ENCODE results near the gene RHBDD3. TPM values are rescaled to one million over a fixed set of nuclear protein-coding genes. Genes with fewer than 3 reads are reported as not detected.

RHBDD3 gene
- total and polyA plus RNA-seq, 2 of the 4 experiments (the other 2 are of a cell fraction), result 5.7 to 21.5 TPM

DNA sequence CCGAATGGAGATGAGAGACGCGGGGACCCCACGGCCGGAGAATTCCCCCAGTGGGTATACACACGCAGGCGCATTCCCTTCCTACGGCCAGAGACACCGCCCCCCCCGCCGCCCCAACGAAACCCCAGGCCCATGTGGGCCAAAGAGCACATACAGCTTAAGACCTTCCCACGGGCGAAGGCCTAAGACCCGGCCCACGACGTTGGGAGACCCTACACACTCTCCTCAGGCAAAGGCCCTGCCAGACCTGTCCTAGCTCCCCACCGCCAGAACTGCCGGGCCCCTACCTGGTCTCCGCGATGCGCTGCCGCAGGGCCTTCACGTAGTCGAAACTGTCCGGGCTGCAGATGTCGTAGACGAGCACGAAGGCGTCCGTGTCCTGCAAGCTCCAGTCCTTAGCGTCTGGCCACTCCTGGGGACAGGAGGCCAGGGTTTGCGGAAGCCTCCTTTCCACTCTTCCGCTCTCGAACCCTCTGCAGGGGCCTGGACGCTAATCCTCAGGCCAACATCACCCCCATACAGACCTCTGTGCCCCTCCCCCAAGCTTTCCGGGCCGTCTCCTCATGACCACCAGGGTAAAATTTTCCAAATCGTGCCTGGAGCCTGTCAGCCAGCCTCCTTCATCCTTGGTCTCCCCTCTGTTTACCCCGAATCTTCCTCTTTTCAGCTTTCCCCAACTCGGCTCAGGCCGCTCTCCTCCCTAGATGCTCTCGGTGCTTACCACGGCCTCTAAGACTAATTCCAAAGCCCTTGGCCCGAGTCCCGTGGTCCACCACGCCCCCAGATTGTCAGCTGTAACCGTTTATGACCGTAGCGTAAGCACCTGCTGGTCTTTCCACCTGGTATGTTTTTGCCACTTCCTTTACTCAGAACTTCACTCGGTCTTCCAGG is 46.0 kb upstream of the RHBDD3 start:
- Histone ChIP-seq H3K18ac (ENCODE audit: low read depth, low read length) (no peak overlapping the region), H2BK5ac (ENCODE audit: low read depth, low read length, poor library complexity, severe bottlenecking) (no peak overlapping the region), H2AK9ac (replicated peaks; ENCODE audit: low read depth, low read length, poor library complexity) (peak overlapping the region; percentile 24), H3K9me1 (ENCODE audit: insufficient read depth, low read length) (0 out of 2 replicates have a peak, but pooled peaks cover 5% of the 10 kb centered on the region), H3K4ac (ENCODE audit: low read depth, low read length) (no peak overlapping the region), H4K5ac (ENCODE audit: low read depth, low read length) (no peak overlapping the region), H2AFZ (replicated peaks; ENCODE audit: low read length, poor library complexity) (peak overlapping the region; percentile 58), H3K4me2 (ENCODE audit: low read depth, low read length) (no peak overlapping the region), H4K91ac (ENCODE audit: insufficient read depth, low read depth, low read length) (no peak overlapping the region), H2AK5ac (ENCODE audit: low read depth, low read length) (no peak overlapping the region), H3K27ac (ENCODE audit: insufficient read depth, low read length) (no peak overlapping the region), H3K14ac (replicated peaks; ENCODE audit: low read depth, low read length) (no peak overlapping the region), H2BK20ac (ENCODE audit: low read depth, low read length) (no peak overlapping the region), H2BK15ac (ENCODE audit: low read depth, low read length) (no peak overlapping the region), H3K36me3 (ENCODE audit: control insufficient read depth, insufficient read depth, low read length) (peaks cover 2% of the 10 kb centered on the region; the same call in 1 of the 2 replicates), H3K79me1 (ENCODE audit: low read depth in 1 of 2, low read length in 2 of 2) (peaks cover 0 to 24% of the 10 kb centered on the region in 2 experiments; a peak in 3 of 4 replicates), H3K23ac (ENCODE audit: low read depth, low read length) (no peak overlapping the region), H3K9ac (ENCODE audit: low read depth, low read length) (no peak overlapping the region), H3K4me3 (ENCODE audit: insufficient read depth, low read depth, low read length) (no peak overlapping the region), H3K4me1 (ENCODE audit: control insufficient read depth, insufficient read depth, low read length) (peaks cover 7% of the 10 kb centered on the region), H2BK120ac (ENCODE audit: low read depth, low read length) (no peak overlapping the region), H4K20me1 (ENCODE audit: insufficient read depth, low read length) (peaks cover 31% of the 10 kb centered on the region), H3K56ac (ENCODE audit: extremely low read depth, insufficient read depth, low read length) (no peak overlapping the region), H3K27me3 (ENCODE audit: control insufficient read depth, insufficient read depth, low read length) (peaks cover 44% of the 10 kb centered on the region), H3K9me3 (ENCODE audit: control insufficient read depth, insufficient read depth, low read length) (no peaks in the 10 kb centered on the region), H4K8ac (ENCODE audit: low read depth in 2 of 2, low read length in 2 of 2) (no peak overlapping the region)
- DNase-seq (no peak), ATAC-seq (ENCODE audit: low read depth) (no peak)
- TF ChIP-seq, protein P1, sequence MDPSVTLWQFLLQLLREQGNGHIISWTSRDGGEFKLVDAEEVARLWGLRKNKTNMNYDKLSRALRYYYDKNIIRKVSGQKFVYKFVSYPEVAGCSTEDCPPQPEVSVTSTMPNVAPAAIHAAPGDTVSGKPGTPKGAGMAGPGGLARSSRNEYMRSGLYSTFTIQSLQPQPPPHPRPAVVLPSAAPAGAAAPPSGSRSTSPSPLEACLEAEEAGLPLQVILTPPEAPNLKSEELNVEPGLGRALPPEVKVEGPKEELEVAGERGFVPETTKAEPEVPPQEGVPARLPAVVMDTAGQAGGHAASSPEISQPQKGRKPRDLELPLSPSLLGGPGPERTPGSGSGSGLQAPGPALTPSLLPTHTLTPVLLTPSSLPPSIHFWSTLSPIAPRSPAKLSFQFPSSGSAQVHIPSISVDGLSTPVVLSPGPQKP (IDR thresholded peaks at IDR 0.05; ENCODE audit: borderline replicate concordance, low read depth, low read length), result no peak
- in situ Hi-C loops (cut with MboI; ENCODE audit: low sequenced_read_pairs), result no loop called here
- dilution Hi-C loops (cut with HindIII; ENCODE audit: low sequenced_read_pairs, unreplicated experiment), result no loop called here
- ChIA-PET CTCF (interaction anchor here (0.9 kb wide), 1 partner anchor 7 kb away, joined by 3 read pairs; no protein-coding TSS in a partner anchor), POLR2A (ENCODE audit: unreplicated experiment) (no interaction called here)
- BruUV-seq (replicated peaks), result no TSS peak
- intact Hi-C loops (cut with micrococcal nuclease), result no loop called here
- WGBS, 2 experiments (ENCODE audit: extremely low coverage in 2 of 2, insufficient read length in 1 of 2), result 35% methylated on average over 29 of the region's 51 CpGs; no CpG with 5 or more reads in 1 of the 2 experiments

All from IMR-90 (cell line).